Choroid plexus epithelial cell (primary cell): Measurements from ENCODE around the gene RASGRF1.
"Not testable (repeated sequence)": the region's sequence is repeated elsewhere in the genome, so short reads cannot be mapped to it uniquely, and the experiment has no call there.

Experiments
- DNase-seq: peaks from one replicate; pipeline ENCODE4 v3.0.0-alpha.2; 2010; ENCODE audit warnings: low read depth
- H3K4me3 ChIP-seq: 2 replicates; pipeline ENCODE4 v1.5.1; 2011; ENCODE audit warnings: low read depth, mild to moderate bottlenecking, control low read depth, low read length, moderate library complexity
- TF ChIP-seq, protein P1 (sequence below): conservative IDR thresholded peaks from 2 replicates; pipeline ENCODE4 v1.5.1; 2011; ENCODE audit warnings: low read depth, mild to moderate bottlenecking, control low read depth, inconsistent platforms, low read length, moderate library complexity

RASGRF1 gene

GRCh38 chr15:79117442-79118204 lies 27.0 kb upstream of the RASGRF1 start:
- TF ChIP-seq, protein P1, sequence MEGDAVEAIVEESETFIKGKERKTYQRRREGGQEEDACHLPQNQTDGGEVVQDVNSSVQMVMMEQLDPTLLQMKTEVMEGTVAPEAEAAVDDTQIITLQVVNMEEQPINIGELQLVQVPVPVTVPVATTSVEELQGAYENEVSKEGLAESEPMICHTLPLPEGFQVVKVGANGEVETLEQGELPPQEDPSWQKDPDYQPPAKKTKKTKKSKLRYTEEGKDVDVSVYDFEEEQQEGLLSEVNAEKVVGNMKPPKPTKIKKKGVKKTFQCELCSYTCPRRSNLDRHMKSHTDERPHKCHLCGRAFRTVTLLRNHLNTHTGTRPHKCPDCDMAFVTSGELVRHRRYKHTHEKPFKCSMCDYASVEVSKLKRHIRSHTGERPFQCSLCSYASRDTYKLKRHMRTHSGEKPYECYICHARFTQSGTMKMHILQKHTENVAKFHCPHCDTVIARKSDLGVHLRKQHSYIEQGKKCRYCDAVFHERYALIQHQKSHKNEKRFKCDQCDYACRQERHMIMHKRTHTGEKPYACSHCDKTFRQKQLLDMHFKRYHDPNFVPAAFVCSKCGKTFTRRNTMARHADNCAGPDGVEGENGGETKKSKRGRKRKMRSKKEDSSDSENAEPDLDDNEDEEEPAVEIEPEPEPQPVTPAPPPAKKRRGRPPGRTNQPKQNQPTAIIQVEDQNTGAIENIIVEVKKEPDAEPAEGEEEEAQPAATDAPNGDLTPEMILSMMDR: no peak
- no peak overlapping the region for H3K4me3 ChIP-seq
- DNase-seq: no peak

GRCh38 chr15:79116771-79117170 lies 26.2 kb upstream of the RASGRF1 start:
- TF ChIP-seq, protein P1: no peak
- no peak for DNase-seq
- no peak overlapping the region for H3K4me3 ChIP-seq

- no peak overlapping the region for H3K4me3 ChIP-seq
- DNase-seq: no peak
- TF ChIP-seq, protein P1: no peak
These were observed 25.5 kb upstream of the RASGRF1 start for GRCh38 chr15:79115986-79116665.

DNA sequence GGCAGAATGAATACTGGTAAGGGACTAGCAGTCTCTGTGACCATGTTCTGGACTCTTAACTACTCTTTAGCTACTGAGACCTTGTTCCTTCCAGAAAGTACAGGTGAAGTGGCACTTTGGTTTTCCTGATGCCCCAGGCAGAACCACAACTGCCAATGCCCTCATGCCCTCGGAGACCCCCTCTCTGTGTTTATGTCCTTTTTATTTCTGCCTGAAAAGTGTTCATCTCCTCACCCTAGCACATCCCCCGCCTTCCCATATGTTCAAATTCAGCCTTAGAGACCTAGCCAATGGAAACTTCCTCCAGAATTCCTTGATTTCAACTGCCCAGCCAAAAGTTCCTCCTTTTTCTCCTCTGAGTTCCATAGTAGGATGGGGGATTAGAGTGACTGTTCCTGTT lies 23.3 kb upstream of the RASGRF1 start:
- no peak for DNase-seq
- TF ChIP-seq, protein P1: no peak
- no peak overlapping the region for H3K4me3 ChIP-seq

DNA sequence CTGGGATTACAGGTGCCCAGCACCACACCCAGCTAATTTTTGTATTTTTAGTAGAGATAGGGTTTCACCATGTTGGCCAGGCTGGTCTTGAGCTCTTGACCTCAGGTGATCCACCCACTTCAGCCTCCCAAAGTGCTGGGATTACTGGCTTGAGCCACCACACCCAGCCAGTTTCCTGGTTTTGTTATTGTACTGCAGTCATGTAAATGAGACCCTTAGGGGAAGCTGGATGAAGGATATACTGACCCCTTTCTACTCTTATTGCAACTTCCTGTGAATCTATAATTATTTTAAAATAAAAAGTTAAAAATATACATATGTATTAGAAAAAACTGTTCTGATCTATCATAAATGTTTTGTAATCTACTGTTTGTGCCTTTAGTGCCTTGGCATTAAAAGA lies 20.8 kb upstream of the RASGRF1 start:
- H3K4me3 ChIP-seq, DNase-seq: not testable (repeated sequence)

GRCh38 chr15:79105141-79105540 lies 14.6 kb upstream of the RASGRF1 start:
- TF ChIP-seq, protein P1: no peak
- H3K4me3 ChIP-seq: no peak overlapping the region
- DNase-seq: no peak

GRCh38 chr15:79102595-79102994 lies 12.0 kb upstream of the RASGRF1 start:
- no peak for DNase-seq

More at GRCh38 chr15:79102595-79102994, 12.0 kb upstream of the RASGRF1 start:
- TF ChIP-seq, protein P1: no peak
- H3K4me3 ChIP-seq: no peak overlapping the region
